ENCODE data around the gene HES6. TPM values are rescaled to one million over a fixed set of nuclear protein-coding genes. Genes with fewer than 3 reads are reported as not detected.

Gene HES6
- total RNA-seq, 2 donors from 2014 or later = 2.9 to 17.7 TPM

DNA sequence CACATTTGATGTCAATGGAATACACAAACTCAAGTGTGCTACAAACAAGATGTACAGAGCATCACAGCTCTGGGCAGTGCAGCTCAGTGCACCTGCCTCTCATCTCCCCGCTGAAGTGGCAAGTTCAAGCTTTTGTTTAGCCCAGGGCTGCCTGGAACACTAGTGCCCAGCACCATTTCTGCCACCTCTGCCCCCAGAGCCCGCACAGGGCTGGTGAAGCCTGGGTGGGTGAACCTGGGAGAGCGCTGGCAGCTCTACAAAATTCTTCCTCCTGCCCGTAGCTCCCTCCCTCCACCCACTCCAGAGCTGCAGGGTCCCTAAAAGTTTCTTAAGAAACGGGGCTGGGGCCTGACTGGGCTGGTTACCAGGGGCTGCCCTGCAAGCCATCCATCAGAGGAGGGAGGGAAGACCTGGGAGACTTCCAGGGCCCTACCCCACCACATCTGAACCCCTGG lies 1.5 kb downstream of the HES6 start:
- no peak overlapping the region for H3K27ac ChIP-seq
- H3K4me1 ChIP-seq (replicated peaks) = peaks cover 16% of the 10 kb centered on the region
- no peaks in the 10 kb centered on the region for H3K27me3 ChIP-seq (replicated peaks; ENCODE audit: insufficient read depth)
- TF ChIP-seq POLR2A (IDR thresholded peaks at IDR 0.05) (no peak), POLR2AphosphoS5 (IDR thresholded peaks at IDR 0.05) (no peak)
- TF ChIP-seq, protein P1, sequence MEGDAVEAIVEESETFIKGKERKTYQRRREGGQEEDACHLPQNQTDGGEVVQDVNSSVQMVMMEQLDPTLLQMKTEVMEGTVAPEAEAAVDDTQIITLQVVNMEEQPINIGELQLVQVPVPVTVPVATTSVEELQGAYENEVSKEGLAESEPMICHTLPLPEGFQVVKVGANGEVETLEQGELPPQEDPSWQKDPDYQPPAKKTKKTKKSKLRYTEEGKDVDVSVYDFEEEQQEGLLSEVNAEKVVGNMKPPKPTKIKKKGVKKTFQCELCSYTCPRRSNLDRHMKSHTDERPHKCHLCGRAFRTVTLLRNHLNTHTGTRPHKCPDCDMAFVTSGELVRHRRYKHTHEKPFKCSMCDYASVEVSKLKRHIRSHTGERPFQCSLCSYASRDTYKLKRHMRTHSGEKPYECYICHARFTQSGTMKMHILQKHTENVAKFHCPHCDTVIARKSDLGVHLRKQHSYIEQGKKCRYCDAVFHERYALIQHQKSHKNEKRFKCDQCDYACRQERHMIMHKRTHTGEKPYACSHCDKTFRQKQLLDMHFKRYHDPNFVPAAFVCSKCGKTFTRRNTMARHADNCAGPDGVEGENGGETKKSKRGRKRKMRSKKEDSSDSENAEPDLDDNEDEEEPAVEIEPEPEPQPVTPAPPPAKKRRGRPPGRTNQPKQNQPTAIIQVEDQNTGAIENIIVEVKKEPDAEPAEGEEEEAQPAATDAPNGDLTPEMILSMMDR (IDR thresholded peaks at IDR 0.05) = no peak
- no peaks in the 10 kb centered on the region for H3K9me3 ChIP-seq
- DNase-seq (ENCODE audit: low spot score) = no peak
- no peak overlapping the region for H3K4me3 ChIP-seq
- H3K36me3 ChIP-seq = no peaks in the 10 kb centered on the region
- 74% methylated on average over 5 of the region's 5 CpGs for WGBS
- intact Hi-C loops (cut with DNase I) = no loop called here

DNA sequence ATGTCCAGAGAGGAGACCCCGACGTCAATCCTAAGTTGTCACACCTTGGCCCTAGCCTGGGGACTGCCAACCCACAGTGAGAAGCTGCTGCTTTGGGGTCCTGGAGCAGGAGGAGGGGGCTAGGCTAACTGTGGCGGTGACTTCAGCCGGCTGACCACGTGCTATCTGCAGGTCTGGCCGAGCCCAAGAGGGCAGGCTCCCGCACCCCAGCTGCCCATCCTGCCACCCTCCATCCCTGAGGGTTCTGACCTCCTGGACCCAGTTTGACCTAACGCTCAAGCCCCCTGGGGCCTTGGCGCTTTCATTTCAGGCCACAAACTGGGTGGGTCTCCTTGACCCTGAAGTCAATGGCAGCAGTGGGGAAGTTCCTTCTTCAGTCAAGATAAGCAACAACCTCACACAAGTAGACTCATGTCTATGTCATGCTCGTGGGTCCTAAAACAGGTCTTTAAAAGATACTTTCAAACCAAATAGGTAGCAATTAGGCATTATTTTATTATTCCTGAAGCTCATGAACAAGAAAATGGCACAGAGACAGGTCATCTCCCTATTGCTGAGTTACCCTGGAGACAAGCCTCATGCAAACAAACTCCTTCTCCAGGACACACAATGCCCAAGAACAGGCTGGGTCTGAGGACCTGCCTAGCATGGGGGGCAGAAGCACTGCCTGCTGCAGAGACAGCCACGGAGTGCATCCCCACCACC lies 2.3 kb downstream of the HES6 start:
- 88% methylated on average over 10 of the region's 11 CpGs for WGBS
- Histone ChIP-seq H3K9me3 (no peaks in the 10 kb centered on the region), H3K36me3 (no peaks in the 10 kb centered on the region), H3K27ac (no peak overlapping the region), H3K27me3 (replicated peaks; ENCODE audit: insufficient read depth) (no peaks in the 10 kb centered on the region), H3K4me1 (replicated peaks) (peaks cover 11% of the 10 kb centered on the region), H3K4me3 (no peak overlapping the region)
- intact Hi-C loops (cut with DNase I) = no loop called here
- DNase-seq (ENCODE audit: low spot score) = no peak
- TF ChIP-seq, protein P1 (IDR thresholded peaks at IDR 0.05) = no peak
- TF ChIP-seq POLR2AphosphoS5 (IDR thresholded peaks at IDR 0.05) (no peak), POLR2A (IDR thresholded peaks at IDR 0.05) (no peak)

DNA sequence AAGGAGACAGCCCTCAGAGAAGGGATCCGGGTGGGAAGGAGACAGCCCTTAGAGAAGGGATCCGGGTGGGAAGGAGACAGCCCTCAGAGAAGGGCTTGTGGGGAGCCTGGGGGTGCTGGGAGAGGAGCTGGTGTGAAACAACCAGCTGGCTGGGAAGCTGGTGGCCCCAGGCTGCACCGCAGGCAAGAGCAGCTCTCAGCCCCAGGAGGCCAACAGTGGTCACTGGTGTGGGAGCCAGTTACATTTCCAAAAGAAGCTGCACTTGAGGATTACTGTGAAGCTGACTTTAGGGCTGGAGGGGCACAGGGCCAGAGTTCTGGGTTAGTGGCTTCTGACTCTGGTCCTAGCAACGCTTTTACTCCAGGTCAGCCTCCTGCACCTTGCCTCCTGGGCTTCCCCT lies 3.3 kb downstream of the HES6 start:
- DNase-seq (ENCODE audit: low spot score) = no peak

GRCh38 chr2:238235856-238236255 lies 4.0 kb downstream of the HES6 start:
- no peaks in the 10 kb centered on the region for H3K27me3 ChIP-seq (replicated peaks; ENCODE audit: insufficient read depth)
- no peaks in the 10 kb centered on the region for H3K36me3 ChIP-seq
- WGBS = 86% methylated on average over 7 of the region's 7 CpGs
- intact Hi-C loops (cut with DNase I) = no loop called here
- H3K27ac ChIP-seq = no peak overlapping the region
- no peak overlapping the region for H3K4me3 ChIP-seq
- no peak for DNase-seq (ENCODE audit: low spot score)
- peaks cover 8% of the 10 kb centered on the region for H3K4me1 ChIP-seq (replicated peaks)
- TF ChIP-seq POLR2AphosphoS5 (IDR thresholded peaks at IDR 0.05) (no peak), POLR2A (IDR thresholded peaks at IDR 0.05) (no peak)
- TF ChIP-seq, protein P1 (IDR thresholded peaks at IDR 0.05) = no peak
- H3K9me3 ChIP-seq = no peaks in the 10 kb centered on the region

More for the DNA sequence above, 3.3 kb downstream of the HES6 start:
- WGBS = 82% methylated on average over 4 of the region's 4 CpGs
- Histone ChIP-seq H3K27me3 (replicated peaks; ENCODE audit: insufficient read depth) (no peaks in the 10 kb centered on the region), H3K36me3 (no peaks in the 10 kb centered on the region), H3K4me1 (replicated peaks) (peaks cover 11% of the 10 kb centered on the region), H3K9me3 (no peaks in the 10 kb centered on the region), H3K4me3 (no peak overlapping the region), H3K27ac (no peak overlapping the region)
- TF ChIP-seq, protein P1 (IDR thresholded peaks at IDR 0.05) = no peak
- TF ChIP-seq POLR2A (IDR thresholded peaks at IDR 0.05) (no peak), POLR2AphosphoS5 (IDR thresholded peaks at IDR 0.05) (no peak)
- intact Hi-C loops (cut with DNase I) = no loop called here

DNA sequence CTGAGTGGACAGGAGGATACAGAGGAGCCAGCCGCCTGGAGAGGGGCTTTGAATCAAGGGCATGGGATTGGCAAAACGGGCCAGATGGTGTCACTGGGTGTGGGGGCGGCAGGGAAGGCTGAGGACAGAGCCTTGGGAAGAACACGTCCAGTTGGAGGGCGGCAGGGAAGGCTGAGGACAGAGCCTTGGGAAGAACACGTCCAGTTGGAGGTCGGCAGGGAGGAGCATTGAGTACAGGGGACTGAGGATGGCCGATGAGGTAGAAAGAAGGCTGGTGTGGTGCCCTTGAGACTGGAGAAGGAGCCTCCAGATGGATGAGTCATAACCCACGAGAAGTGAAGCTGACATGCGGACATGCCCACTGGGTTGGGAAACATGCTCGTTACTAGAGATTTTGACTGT lies 4.5 kb downstream of the HES6 start:
- Histone ChIP-seq H3K4me3 (no peak overlapping the region), H3K27me3 (replicated peaks; ENCODE audit: insufficient read depth) (no peaks in the 10 kb centered on the region), H3K4me1 (replicated peaks) (peaks cover 2% of the 10 kb centered on the region), H3K9me3 (no peaks in the 10 kb centered on the region), H3K36me3 (no peaks in the 10 kb centered on the region), H3K27ac (no peak overlapping the region)
- WGBS = 68% methylated on average over 11 of the region's 11 CpGs
- no peak for TF ChIP-seq POLR2AphosphoS5 (IDR thresholded peaks at IDR 0.05)
- TF ChIP-seq, protein P1 (IDR thresholded peaks at IDR 0.05) = no peak
- TF ChIP-seq POLR2A (IDR thresholded peaks at IDR 0.05) = no peak
- no peak for DNase-seq (ENCODE audit: low spot score)
- intact Hi-C loops (cut with DNase I) = no loop called here
